Heart right ventricle (tissue), 16 donors: ENCODE data around the gene CNOT6L. TPM values are rescaled to one million over a fixed set of nuclear protein-coding genes. Genes with fewer than 3 reads are reported as not detected.

Experiments
- ATAC-seq, 8 donors: fragments of 200-7000 bp; cut with Tn5 transposase; one replicate each; pipeline ENCODE4 v1.9.1; 2020; ENCODE audit warnings: mild to moderate bottlenecking in 8 of 8, moderate library complexity in 8 of 8, moderate number of reproducible peaks in 1 of 8
- DNase-seq, 2 donors: peaks; one replicate each; pipeline ENCODE4 v3.0.0-alpha.2; 2020
- H3K27ac ChIP-seq, 10 donors: fragments of 200-600 bp; sonication (generic) in 2 of 10; one replicate each; pipeline versions ENCODE4 v1.5.0 to v1.8.0; 2020 to 2022; ENCODE audit warnings: mild to moderate bottlenecking in 3 of 10
- H3K27me3 ChIP-seq, 7 donors: fragments of 200-600 bp; one replicate each; pipeline ENCODE4 v1.8.0; 2021 to 2022; ENCODE audit warnings: mild to moderate bottlenecking in 2 of 7
- H3K36me3 ChIP-seq, 9 donors: fragments of 200-600 bp; sonication (generic) in 1 of 9; one replicate each; pipeline versions ENCODE4 v1.5.0 to v1.8.0; 2020 to 2022; ENCODE audit warnings: mild to moderate bottlenecking in 2 of 9
- H3K4me1 ChIP-seq, 9 donors: fragments of 200-600 bp; sonication (generic) in 1 of 9; one replicate each; pipeline versions ENCODE4 v1.5.0 to v1.8.0; 2020 to 2022; ENCODE audit warnings: mild to moderate bottlenecking in 4 of 9
- H3K4me3 ChIP-seq, 10 donors: fragments of 200-600 bp; sonication (generic) in 2 of 10; one replicate each; pipeline versions ENCODE4 v1.5.0 to v1.8.0; 2020 to 2022; ENCODE audit warnings: mild to moderate bottlenecking in 7 of 10, moderate library complexity in 2 of 10
- H3K9me3 ChIP-seq, 11 donors: fragments of 200-600 bp in 10 of 11; sonication (generic) in 2 of 11; one replicate each; pipeline versions ENCODE4 v1.5.0 to v1.8.0; 2013 to 2022; ENCODE audit warnings: mild to moderate bottlenecking in 2 of 11, control low read depth in 1 of 11, moderate library complexity in 1 of 11
- WGBS, 2 donors: extraction: QIAGEN DNeasy Blood & Tissue Kit; methylation state at CpG; one replicate each; pipeline ENCODE4 v1.1.7; 2013; ENCODE audit warnings: inconsistent platforms in 1 of 2; 5-methylcytosine and 5-hydroxymethylcytosine counted together
- intact Hi-C, 10 donors: fragments of 100-400 bp; cut with DNase I; formaldehyde crosslinking; loops; one replicate each; pipeline versions ENCODE4 v1.11.1 to v1.14.2; 2022
- polyA plus RNA-seq, 2 donors: library from polyadenylated mRNA; stranded (reverse); fragments of 200-250 nt; gene quantifications; one replicate each; pipeline ENCODE4 v1.2.3, GENCODE V29; 2013
- total RNA-seq, 10 donors: library from RNA; stranded (reverse); fragmentation: NEBNext Ultra II Directional in 3 of 10; extraction: Animal tissue kit (Norgen Biotek cat#: 25700) in 3 of 10; gene quantifications; one replicate each; pipeline versions ENCODE4 v1.2.1 to v1.2.4, GENCODE V29; 2021 to 2023
- TF ChIP-seq, protein P1 (sequence below), 9 donors: fragments of 200-600 bp; sonication (generic) in 2 of 9; IDR thresholded peaks; one replicate each; pipeline versions ENCODE4 v1.5.0 to v1.8.0; 2021 to 2022; ENCODE audit warnings: antibody characterized with exemption in 9 of 9, mild to moderate bottlenecking in 5 of 9, moderate library complexity in 1 of 9
- donor health status: Arrhythmogenic right ventricular cardiomyopathy.
- donor health status: ischemic (EF 13 %, LVEDD 7.1; RV severe dilation, severe dysfunction).
- donor health status: healthy with polysubstance abuse.
- donor health status: DM: no; HTN: yes; CAD: no.
- donor health status: DM: no; HTN: no; CAD: no.
- donor health status: ischemic (EF 25% LVEDD 6.9; RV normal size, moderate dysfunction).
- donor health status: ischemic (EF 25% LVEDD 5.7; RV mildly dilated, moderate dysfunction).
- donor health status: healthy.
- donor health status: DM: yes; HTN: yes; CAD: no.
- donor health status: Ischemic cardiomyopathy.
- donor health status: ischemic (EF 35%, LVEDD 5.7; RV mildly dilated, moderate dysfunction).
- donor health status: nonischemic (EF 11% LVEDD 7.7; RV severe dilation, severe dysfunction).
- donor health status: DM: yes; HTN: yes; CAD: no.
- donor health status: PGD.
- donor health status: ischemic (EF 29% LVEDD 5.4; RV normal size, mild dysfunction).
- donor health status: nonischemic (EF 23%, LVEDD 6.1; RV moderate dilation, normal function).

CNOT6L gene
- total and polyA plus RNA-seq, 12 donors = 3.2 to 32.2 (median 23.2) TPM

DNA sequence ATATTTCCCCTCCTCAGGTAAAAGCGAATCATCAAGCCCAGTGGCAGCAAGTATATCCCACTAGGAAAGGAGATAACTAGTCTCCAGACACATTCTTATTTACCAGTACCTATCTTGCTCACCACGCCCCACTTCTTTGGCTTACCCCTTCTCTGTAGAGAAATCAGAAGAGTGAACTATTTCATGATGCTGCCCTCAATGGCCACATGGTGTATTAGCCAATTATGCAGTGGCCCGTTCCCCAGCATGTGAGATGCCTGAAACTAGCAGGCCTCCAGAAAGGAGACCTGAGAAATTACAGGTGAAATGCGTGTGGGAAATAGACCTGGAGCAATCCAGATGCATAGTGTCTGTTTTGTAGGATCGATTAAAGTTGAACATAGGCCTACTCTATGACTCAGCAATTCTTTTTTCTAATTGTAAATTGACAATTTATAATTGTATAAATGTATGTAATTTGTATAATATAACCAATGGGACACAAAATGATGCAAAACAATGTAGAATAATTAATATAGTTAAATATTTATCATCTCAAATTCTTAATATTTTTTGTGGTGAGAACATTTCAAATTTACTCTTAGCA, 126.2 kb downstream of the CNOT6L start:
- intact Hi-C loops = no loop called here

DNA sequence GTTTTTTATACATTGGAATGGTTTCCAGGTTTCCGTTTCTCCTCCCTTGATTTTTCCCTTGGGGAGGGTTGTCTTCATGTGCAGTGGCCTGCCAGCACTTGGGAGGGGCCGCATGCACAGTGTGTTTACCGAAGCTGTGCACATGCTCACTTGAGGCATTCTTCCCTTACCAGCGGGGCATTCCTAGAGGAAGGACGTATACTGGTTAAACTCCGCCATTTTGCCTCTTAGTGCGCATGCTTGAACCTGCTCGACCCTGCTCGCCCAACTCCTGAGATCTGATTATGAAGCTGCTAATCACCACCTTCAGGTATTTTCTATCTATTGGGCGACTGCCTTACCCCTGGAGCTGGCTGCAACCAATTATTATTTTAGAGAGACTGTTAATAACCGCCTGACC, 137.4 kb downstream of the CNOT6L start:
- Histone ChIP-seq H3K27ac (no peak overlapping the region), H3K27me3 (peaks cover 0 to 4% (median 0%) of the 10 kb centered on the region in 7 donors), H3K36me3 (no peaks in the 10 kb centered on the region), H3K4me3 (no peak overlapping the region), H3K9me3 (no peaks in the 10 kb centered on the region), H3K4me1 (no peaks in the 10 kb centered on the region)
- 89 to 94% methylated on average over 11 of the region's 11 CpGs for WGBS, 2 donors
- intact Hi-C loops = no loop called here
- TF ChIP-seq, protein P1, sequence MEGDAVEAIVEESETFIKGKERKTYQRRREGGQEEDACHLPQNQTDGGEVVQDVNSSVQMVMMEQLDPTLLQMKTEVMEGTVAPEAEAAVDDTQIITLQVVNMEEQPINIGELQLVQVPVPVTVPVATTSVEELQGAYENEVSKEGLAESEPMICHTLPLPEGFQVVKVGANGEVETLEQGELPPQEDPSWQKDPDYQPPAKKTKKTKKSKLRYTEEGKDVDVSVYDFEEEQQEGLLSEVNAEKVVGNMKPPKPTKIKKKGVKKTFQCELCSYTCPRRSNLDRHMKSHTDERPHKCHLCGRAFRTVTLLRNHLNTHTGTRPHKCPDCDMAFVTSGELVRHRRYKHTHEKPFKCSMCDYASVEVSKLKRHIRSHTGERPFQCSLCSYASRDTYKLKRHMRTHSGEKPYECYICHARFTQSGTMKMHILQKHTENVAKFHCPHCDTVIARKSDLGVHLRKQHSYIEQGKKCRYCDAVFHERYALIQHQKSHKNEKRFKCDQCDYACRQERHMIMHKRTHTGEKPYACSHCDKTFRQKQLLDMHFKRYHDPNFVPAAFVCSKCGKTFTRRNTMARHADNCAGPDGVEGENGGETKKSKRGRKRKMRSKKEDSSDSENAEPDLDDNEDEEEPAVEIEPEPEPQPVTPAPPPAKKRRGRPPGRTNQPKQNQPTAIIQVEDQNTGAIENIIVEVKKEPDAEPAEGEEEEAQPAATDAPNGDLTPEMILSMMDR (IDR thresholded peaks at IDR 0.05) = no peak
- ATAC-seq (no peak), DNase-seq (no peak)

More for the DNA sequence above, 126.2 kb downstream of the CNOT6L start:
- no peak overlapping the region for H3K4me3 ChIP-seq
- TF ChIP-seq, protein P1 (IDR thresholded peaks at IDR 0.05) = no peak
- DNase-seq (no peak), ATAC-seq (no peak)
- no peaks in the 10 kb centered on the region for H3K9me3 ChIP-seq
- no peaks in the 10 kb centered on the region for H3K27me3 ChIP-seq
- H3K36me3 ChIP-seq = no peaks in the 10 kb centered on the region
- H3K4me1 ChIP-seq = peaks cover 0 to 6% (median 0%) of the 10 kb centered on the region in 9 donors
- no peak overlapping the region for H3K27ac ChIP-seq
- 92 to 98% methylated on average over 5 of the region's 5 CpGs for WGBS, 2 donors

DNA sequence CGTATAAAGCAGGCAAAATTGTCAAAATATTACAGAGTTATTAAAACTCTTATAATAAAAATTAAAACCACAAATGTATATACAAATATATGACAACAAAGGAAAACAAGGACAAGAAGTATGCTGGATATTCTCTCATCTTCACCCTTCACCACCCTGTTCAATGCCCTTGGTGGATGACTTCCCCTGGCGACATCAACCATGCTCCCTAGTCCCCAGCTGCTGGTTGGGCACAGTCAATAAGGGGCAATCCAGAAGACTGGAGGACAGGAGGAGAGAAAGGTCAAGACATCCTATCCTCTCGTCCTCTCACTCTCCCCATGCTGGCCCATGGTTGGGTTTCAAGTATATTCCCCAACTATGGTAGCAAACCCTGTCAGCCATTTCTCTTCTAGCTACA, 142.3 kb downstream of the CNOT6L start:
- H3K36me3 ChIP-seq = no peaks in the 10 kb centered on the region
- intact Hi-C loops = no loop called here
- TF ChIP-seq, protein P1 (IDR thresholded peaks at IDR 0.05) = no peak
- no peaks in the 10 kb centered on the region for H3K9me3 ChIP-seq
- H3K4me3 ChIP-seq = no peak overlapping the region
- ATAC-seq = no peak
- no peak overlapping the region for H3K27ac ChIP-seq
- DNase-seq = no peak
- peaks cover 0 to 4% (median 0%) of the 10 kb centered on the region in 7 donors for H3K27me3 ChIP-seq
- no peaks in the 10 kb centered on the region for H3K4me1 ChIP-seq
- WGBS, 2 donors = 86 to 91% methylated on average over 3 of the region's 3 CpGs

DNA sequence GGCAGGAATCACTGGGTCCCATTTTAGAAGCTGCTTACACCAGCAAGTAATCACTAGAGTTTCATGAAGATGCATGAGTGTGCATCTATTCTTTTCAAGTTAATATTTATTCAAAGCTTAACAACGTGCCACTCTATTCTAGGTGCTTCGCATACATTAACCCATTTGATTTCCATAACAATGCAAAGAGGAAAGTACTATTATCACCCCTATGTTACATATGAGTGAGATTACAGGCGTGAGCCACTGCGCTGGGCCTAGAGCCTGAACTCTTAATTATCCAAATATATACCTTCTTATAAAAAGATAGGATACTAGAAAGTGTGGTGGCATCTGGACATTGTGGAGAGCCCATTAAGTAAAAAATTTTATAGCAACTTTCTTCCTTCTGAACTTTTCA, 148.1 kb downstream of the CNOT6L start:
- no peaks in the 10 kb centered on the region for H3K4me1 ChIP-seq
- H3K4me3 ChIP-seq = no peak overlapping the region
- ATAC-seq = no peak
- no peak for DNase-seq
- no peaks in the 10 kb centered on the region for H3K36me3 ChIP-seq
- TF ChIP-seq, protein P1 (IDR thresholded peaks at IDR 0.05) = no peak
- intact Hi-C loops = no loop called here
- H3K27me3 ChIP-seq = no peaks in the 10 kb centered on the region
- 85 to 89% methylated on average over 4 of the region's 4 CpGs for WGBS, 2 donors
- H3K9me3 ChIP-seq = no peaks in the 10 kb centered on the region
- no peak overlapping the region for H3K27ac ChIP-seq
